CD8-positive, alpha-beta memory T cell (primary cell): ENCODE results near the gene PHKG2. TPM values are rescaled to one million over a fixed set of nuclear protein-coding genes. Genes with fewer than 3 reads are reported as not detected.

Source experiments
- CTCF ChIA-PET: fragments of 350-600 bp; sonication (Branson Sonifier 250); formaldehyde crosslinking; loops from one replicate; lab custom pipeline; 2021; ENCODE audit warnings: antibody characterized with exemption; lab: Charles Lee
- POLR2A ChIA-PET: fragments of 350-600 bp; sonication (Branson Sonifier 250); formaldehyde crosslinking; loops from one replicate; lab custom pipeline; 2021; ENCODE audit warnings: antibody characterized with exemption; lab: Charles Lee
- DNase-seq, 5 donors: peaks; one replicate each; pipeline versions ENCODE4 v3.0.0 to v3.0.0-alpha.2; 2020 to 2022; ENCODE audit warnings: mixed read lengths in 1 of 5
- H3K27ac ChIP-seq: one replicate; pipeline ENCODE4 v1.7.0; 2013; ENCODE audit warnings: low read depth, mild to moderate bottlenecking, low read length, moderate library complexity
- H3K27me3 ChIP-seq: 2 replicates; pipeline ENCODE4 v1.7.0; 2013; ENCODE audit warnings: low read length, mild to moderate bottlenecking; ENCODE audit not compliant: insufficient read depth, poor library complexity, severe bottlenecking
- H3K36me3 ChIP-seq: 2 replicates; pipeline ENCODE4 v1.7.0; 2013; ENCODE audit warnings: mild to moderate bottlenecking, low read length, moderate library complexity; ENCODE audit not compliant: insufficient read depth
- H3K4me1 ChIP-seq: 2 replicates; pipeline ENCODE4 v1.7.0; 2013; ENCODE audit warnings: mild to moderate bottlenecking, low read length, moderate library complexity; ENCODE audit not compliant: insufficient read depth
- H3K4me3 ChIP-seq: 2 replicates; pipeline ENCODE4 v1.7.0; 2013; ENCODE audit warnings: mild to moderate bottlenecking, low read length
- H3K9me3 ChIP-seq: 2 replicates; pipeline ENCODE4 v1.7.0; 2013; ENCODE audit warnings: mild to moderate bottlenecking, low read length
- H3K27ac Mint-ChIP-seq, 8 donors: one replicate each; pipeline ENCODE4 v1.8.0; 2020 to 2021; ENCODE audit warnings: mixed read lengths in 8 of 8, mild to moderate bottlenecking in 6 of 8, inconsistent platforms in 3 of 8, moderate library complexity in 3 of 8
- H3K27me3 Mint-ChIP-seq, 2 donors: one replicate each; pipeline ENCODE4 v1.8.0; 2020 to 2021; ENCODE audit warnings: mixed read lengths in 2 of 2, mild to moderate bottlenecking in 1 of 2, moderate library complexity in 1 of 2
- H3K36me3 Mint-ChIP-seq, 3 donors: one replicate each; pipeline ENCODE4 v1.8.0; 2020 to 2021; ENCODE audit warnings: mixed read lengths in 3 of 3, inconsistent platforms in 1 of 3, mild to moderate bottlenecking in 1 of 3
- H3K4me1 Mint-ChIP-seq, 3 donors: one replicate each; pipeline ENCODE4 v1.8.0; 2020 to 2021; ENCODE audit warnings: mixed read lengths in 3 of 3, inconsistent platforms in 1 of 3, mild to moderate bottlenecking in 1 of 3
- H3K4me3 Mint-ChIP-seq, 7 donors: one replicate each; pipeline ENCODE4 v1.8.0; 2020 to 2021; ENCODE audit warnings: mixed read lengths in 7 of 7, mild to moderate bottlenecking in 6 of 7, moderate library complexity in 4 of 7, inconsistent platforms in 2 of 7
- H3K9me3 Mint-ChIP-seq, 5 donors: one replicate each; pipeline ENCODE4 v1.8.0; 2020 to 2022; ENCODE audit warnings: mixed read lengths in 5 of 5, mild to moderate bottlenecking in 3 of 5, moderate library complexity in 2 of 5, inconsistent platforms in 1 of 5
- polyA plus RNA-seq: library from polyadenylated mRNA; unstranded; fragments of 300-500 nt; fragmentation: Illumina TruSeq; gene quantifications from one replicate; pipeline ENCODE4 v1.2.3, GENCODE V29; 2021
- total RNA-seq, 2 experiments: library from RNA; stranded (reverse); gene quantifications; one replicate each; pipeline ENCODE4 v1.2.3, GENCODE V29; 2021

PHKG2 gene
- total and polyA plus RNA-seq, 3 experiments from 2014 or later, result 31.8 to 47.0 (median 32.2) TPM

DNA sequence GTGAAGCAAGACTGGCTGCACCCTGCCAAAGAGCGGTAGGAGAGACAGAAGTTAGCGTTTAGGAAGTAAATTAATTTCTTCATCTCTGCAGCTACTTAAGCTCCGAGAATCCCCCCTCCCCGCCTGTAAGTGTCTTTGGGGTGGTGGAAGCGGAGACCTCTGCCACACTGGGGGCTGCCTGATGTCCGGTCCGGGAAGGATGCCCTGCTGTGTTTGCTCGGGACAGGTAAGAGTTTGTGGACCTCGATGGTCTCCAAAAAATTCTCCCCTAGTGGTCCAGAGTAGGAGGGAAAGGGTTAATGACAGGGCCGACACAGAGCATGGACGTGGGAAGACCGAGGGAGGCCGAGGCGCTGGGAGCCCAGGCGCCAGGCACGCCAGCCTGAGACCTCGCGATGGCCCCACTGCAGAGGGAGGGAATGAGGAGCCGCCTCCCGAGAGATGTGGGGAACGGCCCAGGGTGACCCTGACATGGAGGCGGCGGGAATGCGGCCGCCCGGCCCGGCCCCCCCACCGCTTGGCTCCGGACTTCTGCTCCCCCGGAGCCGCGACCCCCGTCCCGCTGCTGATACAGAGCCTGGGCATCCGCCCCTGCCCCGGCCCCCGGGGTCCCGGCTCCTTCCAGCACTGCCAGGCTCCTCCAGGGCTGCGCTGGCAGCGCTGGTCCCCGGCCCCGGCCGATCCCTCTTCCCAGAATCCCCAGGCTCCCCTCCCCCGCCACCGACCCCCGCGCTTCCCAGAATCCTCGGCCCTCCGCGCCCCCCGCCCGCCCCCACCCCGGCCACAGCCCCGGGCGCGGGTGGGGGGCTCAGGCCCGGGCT lies 38.1 kb downstream of the PHKG2 start:
- peaks cover 14 to 16% of the 10 kb centered on the region in 2 donors for H3K27me3 Mint-ChIP-seq
- Histone ChIP-seq H3K9me3 (no peaks in the 10 kb centered on the region), H3K27ac (peak overlapping the region; percentile 31), H3K4me3 (no peak overlapping the region), H3K36me3 (no peaks in the 10 kb centered on the region), H3K27me3 (peaks cover 7% of the 10 kb centered on the region), H3K4me1 (peaks cover 14% of the 10 kb centered on the region)
- H3K4me1 Mint-ChIP-seq, result peaks cover 9 to 24% (median 13%) of the 10 kb centered on the region in 3 donors
- ChIA-PET CTCF (interaction anchor here (0.9 to 1.6 kb wide), 2 partner anchors 19 kb away, joined by 3 read pairs; no protein-coding TSS in a partner anchor), POLR2A (interaction anchor here (1.6 kb wide), 1 partner anchor 19 kb away, joined by 5 read pairs; no protein-coding TSS in a partner anchor)
- no peak for DNase-seq
- no peaks in the 10 kb centered on the region for H3K9me3 Mint-ChIP-seq
- H3K27ac Mint-ChIP-seq, result peak overlapping the region in 1 of 8 donors; percentile 88
- peaks cover 0 to 11% (median 2%) of the 10 kb centered on the region in 3 donors for H3K36me3 Mint-ChIP-seq
- H3K4me3 Mint-ChIP-seq, result peak overlapping the region; percentile 13 to 74 (median 70)

DNA sequence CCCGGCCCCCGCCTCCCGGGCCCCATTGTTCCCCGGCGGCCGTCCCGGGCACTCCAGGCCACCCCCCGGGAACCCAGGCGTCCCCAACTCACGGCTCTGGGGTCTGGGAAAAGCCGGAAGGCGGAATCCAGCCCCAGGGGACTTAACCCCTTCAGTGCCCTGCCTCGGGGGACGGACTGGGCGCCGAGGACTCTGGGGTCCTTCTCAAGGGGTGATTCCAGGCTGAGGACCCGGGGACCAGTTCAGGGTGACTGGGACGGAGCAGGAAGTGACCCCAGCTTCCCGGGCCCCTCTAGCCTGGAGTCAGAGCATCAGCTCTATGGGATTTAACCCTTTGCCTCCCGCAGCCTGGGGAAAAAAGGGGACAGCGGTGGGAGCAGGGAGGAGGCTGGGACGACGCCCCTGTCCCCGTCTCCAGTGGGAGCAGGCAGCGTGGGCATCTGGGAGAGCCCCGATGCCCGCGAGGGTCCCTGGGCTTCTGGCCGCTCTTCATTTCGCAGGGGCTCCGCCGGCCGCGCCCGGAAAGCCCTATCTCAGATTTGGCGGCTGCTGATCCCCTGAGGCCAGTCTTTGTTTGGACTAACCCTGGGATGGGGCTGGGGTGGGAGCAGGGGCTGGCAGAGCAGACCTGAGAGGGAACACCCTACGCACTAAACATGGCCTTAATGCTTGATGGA lies 38.8 kb downstream of the PHKG2 start, which contains the start of gene ZNF629:
TSS of gene ZNF629 (minus strand) at position 270 of the 677 bp plus-strand sequence. CDS start 2,723 bp downstream, outside the sequence.
- peak within 1 kb of the TSS; percentile 74 to 87 (median 79) for H3K4me3 Mint-ChIP-seq
- peaks cover 0 to 11% (median 2%) of the 10 kb centered on the region in 3 donors for H3K36me3 Mint-ChIP-seq
- CTCF ChIA-PET, result interaction anchor here (0.6 to 1.6 kb wide), 2 partner anchors 13 to 18 kb away, joined by 3 read pairs; no protein-coding TSS in a partner anchor
- no peaks in the 10 kb centered on the region for H3K9me3 Mint-ChIP-seq
- Histone ChIP-seq H3K9me3 (no peaks in the 10 kb centered on the region), H3K27ac (peak within 1 kb of the TSS; percentile 59), H3K4me3 (peak within 1 kb of the TSS; percentile 63), H3K27me3 (peaks cover 7% of the 10 kb centered on the region), H3K36me3 (no peaks in the 10 kb centered on the region), H3K4me1 (peaks cover 14% of the 10 kb centered on the region)
- peaks cover 14 to 16% of the 10 kb centered on the region in 2 donors for H3K27me3 Mint-ChIP-seq
- DNase-seq, result peak in 1 of 5 donors; percentile 36
- POLR2A ChIA-PET, result interaction anchor here (1.6 kb wide), 1 partner anchor 18 kb away, joined by 5 read pairs; no protein-coding TSS in a partner anchor
- peaks cover 9 to 24% (median 13%) of the 10 kb centered on the region in 3 donors for H3K4me1 Mint-ChIP-seq
- H3K27ac Mint-ChIP-seq, result peak within 1 kb of the TSS in 5 of 8 donors; percentile 19 to 88 (median 33)

DNA sequence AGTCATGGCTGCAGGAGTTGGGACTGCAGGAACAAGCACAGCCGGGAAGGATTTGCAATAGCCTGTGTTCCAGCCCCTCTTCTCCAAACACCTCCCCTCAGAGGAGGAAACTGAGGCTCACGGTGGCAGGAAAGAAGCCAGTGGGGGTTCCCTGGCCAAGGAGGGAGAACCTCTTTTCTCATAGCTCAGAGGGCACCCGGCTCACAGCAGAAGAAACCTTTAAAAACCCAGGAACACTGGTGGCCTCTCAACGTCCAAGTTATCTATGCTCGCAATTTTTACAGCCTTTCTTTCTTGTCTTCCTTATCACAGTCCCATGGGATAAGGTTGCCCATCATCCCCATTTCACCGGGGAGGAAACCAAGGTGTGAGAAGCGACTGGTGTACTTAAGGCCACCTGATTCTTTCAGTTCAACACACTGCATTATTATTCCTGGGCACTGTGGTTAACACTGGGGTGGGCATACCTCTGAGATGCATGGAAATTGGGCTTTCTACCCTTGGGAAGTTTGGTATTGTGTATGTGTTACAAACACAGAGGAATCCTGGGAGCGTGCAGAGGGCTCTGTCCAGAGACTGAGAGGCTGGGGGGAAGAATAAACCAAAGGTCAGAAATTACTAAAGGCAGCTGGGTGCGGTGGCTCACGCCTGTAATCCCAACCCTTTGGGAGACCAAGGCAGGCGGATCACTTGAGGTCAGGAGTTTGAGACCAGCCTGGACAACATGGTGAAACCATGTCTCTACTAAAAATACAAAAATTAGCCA lies 39.6 kb downstream of the PHKG2 start:
- peak overlapping the region; percentile 59 for H3K27ac ChIP-seq
- peaks cover 14% of the 10 kb centered on the region for H3K4me1 ChIP-seq
- Mint-ChIP-seq H3K27me3 (peaks cover 14 to 16% of the 10 kb centered on the region in 2 donors), H3K4me1 (peaks cover 9 to 24% (median 13%) of the 10 kb centered on the region in 3 donors), H3K9me3 (no peaks in the 10 kb centered on the region), H3K4me3 (peak overlapping the region; percentile 74 to 87 (median 79)), H3K36me3 (peaks cover 0 to 10% (median 2%) of the 10 kb centered on the region in 3 donors), H3K27ac (peak overlapping the region in 3 of 8 donors; percentile 19 to 60 (median 27))
- H3K36me3 ChIP-seq, result no peaks in the 10 kb centered on the region
- H3K9me3 ChIP-seq, result no peaks in the 10 kb centered on the region
- H3K27me3 ChIP-seq, result peaks cover 7% of the 10 kb centered on the region
- ChIA-PET POLR2A (interaction anchor here (1.6 kb wide), 1 partner anchor 17 kb away, joined by 5 read pairs; no protein-coding TSS in a partner anchor), CTCF (interaction anchor here (0.6 to 1.6 kb wide), 2 partner anchors 13 to 17 kb away, joined by 3 read pairs; no protein-coding TSS in a partner anchor)
- peak overlapping the region; percentile 63 for H3K4me3 ChIP-seq
- DNase-seq, result no peak

DNA sequence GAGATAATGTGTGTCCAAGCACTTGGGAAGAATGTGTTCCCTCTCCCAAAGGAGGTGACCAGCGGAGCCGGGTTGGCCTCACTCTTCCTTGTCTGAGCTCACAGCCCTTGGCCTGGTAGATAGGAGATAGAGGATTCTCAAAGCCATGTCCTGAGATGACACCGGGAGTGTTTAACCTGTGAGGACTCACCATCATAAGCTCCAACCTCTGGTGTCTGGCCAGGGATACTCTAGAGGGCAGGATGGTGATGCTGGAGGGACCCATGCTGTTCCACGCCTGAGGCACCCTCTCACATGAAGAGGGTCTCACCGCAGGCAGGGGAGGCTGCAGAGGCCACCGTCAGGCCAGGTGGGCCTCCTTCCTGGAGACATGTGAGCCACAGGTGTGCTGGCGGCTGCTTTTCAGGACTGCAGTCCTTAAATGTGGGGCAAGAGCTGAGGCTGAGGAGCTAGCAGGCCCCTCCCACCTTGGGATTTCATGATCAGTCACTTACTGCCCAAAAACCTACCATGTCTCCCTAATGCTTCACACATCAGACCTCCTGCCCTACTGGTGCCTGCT lies 45.4 kb downstream of the PHKG2 start:
- Mint-ChIP-seq H3K27ac (no peak overlapping the region), H3K36me3 (no peaks in the 10 kb centered on the region), H3K4me3 (no peak overlapping the region), H3K4me1 (no peaks in the 10 kb centered on the region), H3K27me3 (peaks cover 0 to 6% of the 10 kb centered on the region in 2 donors), H3K9me3 (no peaks in the 10 kb centered on the region)
- no peak overlapping the region for H3K27ac ChIP-seq
- no peaks in the 10 kb centered on the region for H3K9me3 ChIP-seq
- H3K36me3 ChIP-seq, result no peaks in the 10 kb centered on the region
- ChIA-PET POLR2A (interaction anchor here (0.7 kb wide), 1 partner anchor 109 kb away, joined by 5 read pairs; no protein-coding TSS in a partner anchor), CTCF (interaction anchor here (1.5 kb wide), 1 partner anchor 11 kb away, joined by 3 read pairs; no protein-coding TSS in a partner anchor)
- H3K4me1 ChIP-seq, result no peaks in the 10 kb centered on the region
- no peak for DNase-seq
- no peaks in the 10 kb centered on the region for H3K27me3 ChIP-seq
- H3K4me3 ChIP-seq, result no peak overlapping the region

DNA sequence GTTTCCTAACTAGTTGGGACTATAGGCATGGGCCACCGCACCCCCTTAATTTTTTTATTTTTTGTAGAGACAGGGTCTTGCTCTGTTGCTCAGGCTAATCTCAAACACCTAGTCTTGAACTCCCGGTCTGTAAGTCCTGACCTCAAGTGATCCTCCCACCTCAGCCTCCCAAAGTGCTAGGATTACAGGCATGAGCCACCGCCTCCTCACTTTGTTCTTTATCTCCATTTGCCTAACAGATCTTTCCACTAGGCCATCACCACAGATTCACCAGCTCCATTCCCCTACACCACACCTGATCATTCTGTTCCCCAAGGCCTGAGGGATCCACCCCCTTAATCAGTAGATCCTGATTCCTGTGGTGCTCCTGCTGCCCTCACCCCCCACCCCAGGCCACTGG lies 46.4 kb downstream of the PHKG2 start:
- ChIA-PET CTCF (interaction anchor here (1.5 kb wide), 1 partner anchor 10 kb away, joined by 3 read pairs; no protein-coding TSS in a partner anchor), POLR2A (interaction anchor here (1.1 kb wide), 1 partner anchor 77 kb away, joined by 6 read pairs; no protein-coding TSS in a partner anchor)
- no peaks in the 10 kb centered on the region for H3K9me3 ChIP-seq
- Mint-ChIP-seq H3K27ac (no peak overlapping the region), H3K4me1 (no peaks in the 10 kb centered on the region), H3K27me3 (peaks cover 0 to 2% of the 10 kb centered on the region in 2 donors), H3K9me3 (no peaks in the 10 kb centered on the region), H3K36me3 (no peaks in the 10 kb centered on the region), H3K4me3 (no peak overlapping the region)
- H3K36me3 ChIP-seq, result no peaks in the 10 kb centered on the region
- no peak overlapping the region for H3K27ac ChIP-seq
- no peaks in the 10 kb centered on the region for H3K4me1 ChIP-seq
- DNase-seq, result no peak
- H3K4me3 ChIP-seq, result no peak overlapping the region
- H3K27me3 ChIP-seq, result no peaks in the 10 kb centered on the region

DNA sequence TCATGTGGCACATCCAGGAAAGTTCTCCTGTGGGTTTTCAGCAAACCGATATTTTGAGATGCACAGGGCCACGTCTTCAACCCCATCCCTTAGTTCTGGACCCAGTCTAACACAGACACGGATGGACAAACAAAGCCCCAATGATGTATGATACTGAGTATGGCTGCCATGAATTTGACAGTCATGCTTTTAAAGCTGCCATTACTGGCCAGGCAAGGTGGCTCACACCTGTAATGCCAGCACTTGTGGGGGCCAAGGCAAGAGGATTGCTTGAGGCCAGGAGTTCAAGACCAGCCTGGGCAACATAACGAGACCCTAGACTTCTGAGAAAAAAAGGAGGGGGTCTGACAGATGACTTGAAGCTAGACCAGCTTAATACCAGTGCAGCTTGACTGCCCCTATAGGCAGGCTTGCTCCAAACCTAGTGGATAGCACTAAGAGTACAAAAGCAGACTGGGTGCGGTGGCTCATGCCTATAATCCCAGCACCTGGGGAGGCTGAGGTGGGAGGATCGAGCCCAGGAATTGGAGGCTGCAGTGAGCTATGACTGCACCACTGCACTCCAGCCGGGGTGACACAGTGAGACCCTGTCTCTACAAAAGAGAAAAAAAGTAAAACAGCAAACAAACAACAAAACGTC lies 49.6 kb downstream of the PHKG2 start:
- H3K36me3 Mint-ChIP-seq, result no peaks in the 10 kb centered on the region
- POLR2A ChIA-PET, result no interaction called here

More for the DNA sequence above, 49.6 kb downstream of the PHKG2 start:
- no peaks in the 10 kb centered on the region for H3K9me3 Mint-ChIP-seq
- Histone ChIP-seq H3K9me3 (no peaks in the 10 kb centered on the region), H3K27me3 (no peaks in the 10 kb centered on the region), H3K4me3 (no peak overlapping the region), H3K4me1 (no peaks in the 10 kb centered on the region), H3K27ac (no peak overlapping the region), H3K36me3 (no peaks in the 10 kb centered on the region)
- CTCF ChIA-PET, result no interaction called here
- DNase-seq, result no peak
- no peak overlapping the region for H3K4me3 Mint-ChIP-seq
- H3K4me1 Mint-ChIP-seq, result no peaks in the 10 kb centered on the region
- H3K27me3 Mint-ChIP-seq, result peaks cover 0 to 3% of the 10 kb centered on the region in 2 donors
- H3K27ac Mint-ChIP-seq, result no peak overlapping the region
